ENCODE results near the gene LIX1. TPM values are rescaled to one million over a fixed set of nuclear protein-coding genes. Genes with fewer than 3 reads are reported as not detected.

LIX1 gene
- total RNA-seq, 2 donors from 2014 or later: not detected

DNA sequence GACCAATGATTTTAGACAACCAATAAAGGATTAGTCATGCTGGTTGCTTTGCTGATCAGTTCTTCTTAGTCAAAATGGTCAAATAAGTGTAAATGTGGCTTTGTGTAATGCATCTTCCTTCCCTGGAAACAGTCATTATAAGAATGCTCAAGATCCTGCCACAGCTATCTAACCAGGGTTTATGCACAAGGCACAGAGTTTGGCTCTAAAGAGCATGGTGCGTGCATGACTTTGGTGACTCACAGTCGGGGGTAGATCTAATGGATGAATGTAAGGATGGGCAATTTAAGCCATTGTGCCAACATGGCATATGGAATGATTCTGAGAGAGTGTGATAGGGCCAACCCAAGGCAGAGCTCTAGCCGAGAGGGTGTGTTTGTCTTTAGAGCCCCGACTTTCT is 6.5 kb downstream of the LIX1 start:
- ATAC-seq (replicated peaks in 1 of 2) (peak; percentile 96 to 99), DNase-seq (peak; percentile 40 to 45)
- no peaks in the 10 kb centered on the region for H3K9me3 Mint-ChIP-seq
- no peak overlapping the region for H3K27ac Mint-ChIP-seq
- H3K36me3 Mint-ChIP-seq (ENCODE audit: insufficient read depth in 2 of 2): no peaks in the 10 kb centered on the region
- H3K4me3 Mint-ChIP-seq: no peak overlapping the region
- peaks cover 15% of the 10 kb centered on the region for H3K4me1 Mint-ChIP-seq (ENCODE audit: low read depth)
- H3K27me3 Mint-ChIP-seq (ENCODE audit: low read depth): peaks cover 16% of the 10 kb centered on the region

DNA sequence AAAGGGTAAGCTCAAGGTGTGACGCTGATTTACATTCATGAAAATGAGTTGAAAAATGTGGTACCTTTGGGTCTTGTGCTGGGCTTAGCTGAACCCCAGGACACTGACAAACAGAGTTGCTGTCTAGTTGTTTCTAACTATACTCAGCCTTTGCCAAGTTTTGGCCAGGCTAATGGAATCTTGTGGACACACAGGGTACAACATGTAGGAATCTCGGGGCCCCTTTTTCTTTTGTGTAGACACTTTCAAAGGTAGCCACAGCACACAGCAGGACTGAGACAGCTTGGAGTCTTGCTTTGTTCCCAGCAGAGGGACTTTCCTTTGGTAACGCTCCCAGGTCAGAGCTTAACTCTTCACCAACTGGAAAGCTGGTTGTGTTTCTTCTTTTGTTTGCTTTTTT is 7.8 kb downstream of the LIX1 start:
- Mint-ChIP-seq H3K9me3 (no peaks in the 10 kb centered on the region), H3K4me1 (ENCODE audit: low read depth) (peaks cover 15% of the 10 kb centered on the region), H3K36me3 (ENCODE audit: insufficient read depth in 2 of 2) (no peaks in the 10 kb centered on the region), H3K4me3 (no peak overlapping the region), H3K27ac (no peak overlapping the region), H3K27me3 (ENCODE audit: low read depth) (peaks cover 6% of the 10 kb centered on the region)
- ATAC-seq (replicated peaks in 1 of 2) (no peak), DNase-seq (no peak)

DNA sequence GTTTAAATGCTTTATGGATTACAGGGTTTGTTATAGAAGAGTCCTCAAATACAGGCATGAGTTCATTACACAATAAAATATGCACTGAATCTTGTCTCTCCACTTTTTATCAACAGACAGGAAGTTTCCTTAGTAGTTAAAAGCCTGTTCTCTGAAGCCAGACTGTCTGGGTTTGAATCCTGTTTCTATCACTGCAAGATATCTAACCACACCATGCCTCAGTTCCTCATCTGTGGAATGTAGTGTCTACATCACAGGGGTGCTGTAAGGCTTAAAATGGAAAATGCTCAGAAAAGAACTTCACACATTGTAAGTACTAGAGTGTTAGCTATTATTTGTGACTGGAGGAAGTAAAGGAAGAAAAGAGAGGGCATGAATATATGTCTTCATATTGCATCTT is 9.3 kb downstream of the LIX1 start:
- Mint-ChIP-seq H3K4me1 (ENCODE audit: low read depth) (peaks cover 15% of the 10 kb centered on the region), H3K27ac (no peak overlapping the region), H3K27me3 (ENCODE audit: low read depth) (peaks cover 15% of the 10 kb centered on the region), H3K4me3 (no peak overlapping the region), H3K9me3 (no peaks in the 10 kb centered on the region), H3K36me3 (ENCODE audit: insufficient read depth in 2 of 2) (no peaks in the 10 kb centered on the region)
- DNase-seq: no peak
- ATAC-seq (replicated peaks in 1 of 2): no peak

DNA sequence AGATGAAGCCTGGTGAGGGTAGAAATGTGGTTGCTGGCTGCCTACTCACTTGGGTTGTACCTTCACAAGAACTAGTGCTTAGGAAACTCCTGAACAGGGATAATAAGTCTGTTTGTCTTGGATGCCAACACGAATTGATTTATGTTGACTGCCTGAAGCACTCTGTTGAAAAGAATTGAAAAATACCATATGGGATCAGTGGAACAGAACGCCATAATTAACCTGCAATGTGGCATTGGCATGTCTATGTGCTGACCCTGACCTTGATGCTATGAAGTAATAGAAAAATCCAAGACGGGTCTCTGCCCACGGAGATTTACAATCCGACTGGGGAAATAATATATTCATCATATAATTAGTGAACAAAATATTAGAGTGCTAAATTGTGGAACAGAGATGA is 10.5 kb downstream of the LIX1 start:
- H3K4me1 Mint-ChIP-seq (ENCODE audit: low read depth): peaks cover 15% of the 10 kb centered on the region
- peaks cover 19% of the 10 kb centered on the region for H3K27me3 Mint-ChIP-seq (ENCODE audit: low read depth)
- H3K9me3 Mint-ChIP-seq: no peaks in the 10 kb centered on the region
- H3K4me3 Mint-ChIP-seq: no peak overlapping the region
- H3K27ac Mint-ChIP-seq: no peak overlapping the region
- no peaks in the 10 kb centered on the region for H3K36me3 Mint-ChIP-seq (ENCODE audit: insufficient read depth in 2 of 2)
- no peak for ATAC-seq (replicated peaks in 1 of 2)
- no peak for DNase-seq

DNA sequence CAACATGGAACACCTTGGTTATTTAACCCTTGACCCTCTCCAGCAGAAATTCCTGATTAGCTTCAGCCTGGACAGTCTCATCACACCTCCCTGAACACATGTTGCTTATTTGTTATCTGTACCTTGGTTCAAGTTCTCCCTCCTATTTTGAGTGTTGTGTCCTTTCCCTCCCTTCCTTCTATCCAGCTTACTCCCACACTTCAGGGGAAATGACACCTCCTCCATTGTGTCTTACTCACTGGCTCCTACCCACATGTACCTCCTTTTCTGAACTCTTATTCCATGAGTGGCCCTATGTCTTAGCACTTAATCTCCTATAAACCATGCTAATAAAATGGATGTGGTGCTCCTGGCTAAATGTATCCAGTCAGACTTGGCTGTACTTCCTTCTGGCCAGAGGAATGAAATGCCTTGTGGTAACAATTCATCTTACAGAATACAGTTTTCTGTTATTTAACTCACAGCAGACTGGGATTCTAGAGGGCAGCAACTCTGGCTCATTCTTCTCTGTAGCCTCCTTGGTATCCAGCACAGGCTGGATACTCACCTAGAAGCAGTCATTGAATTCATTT is 11.2 kb downstream of the LIX1 start:
- Mint-ChIP-seq H3K4me3 (no peak overlapping the region), H3K9me3 (no peaks in the 10 kb centered on the region), H3K36me3 (ENCODE audit: insufficient read depth in 2 of 2) (no peaks in the 10 kb centered on the region), H3K27me3 (ENCODE audit: low read depth) (peaks cover 19% of the 10 kb centered on the region), H3K27ac (no peak overlapping the region), H3K4me1 (ENCODE audit: low read depth) (peaks cover 15% of the 10 kb centered on the region)
- DNase-seq (no peak), ATAC-seq (replicated peaks in 1 of 2) (no peak)

DNA sequence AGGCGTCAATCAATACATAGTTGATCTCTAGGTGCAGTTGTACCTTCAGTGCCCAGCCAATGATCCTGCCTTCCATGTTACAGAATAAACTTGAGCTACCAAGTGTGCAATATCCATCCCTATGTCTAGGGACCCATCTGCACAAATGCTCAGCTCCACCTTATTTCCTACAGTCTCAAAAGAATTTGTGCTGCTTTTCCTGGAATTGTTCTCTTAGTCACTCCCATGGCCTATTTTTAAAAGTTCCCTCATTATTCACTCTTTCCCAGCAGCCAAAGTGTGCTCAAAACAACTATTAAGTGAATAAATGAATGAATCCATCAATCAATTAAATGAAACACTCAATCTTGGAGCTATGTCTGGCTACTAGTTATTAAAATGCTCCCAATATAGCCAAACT is 14.7 kb downstream of the LIX1 start:
- Mint-ChIP-seq H3K27ac (no peak overlapping the region), H3K4me3 (no peak overlapping the region), H3K36me3 (ENCODE audit: insufficient read depth in 2 of 2) (no peaks in the 10 kb centered on the region), H3K27me3 (ENCODE audit: low read depth) (peaks cover 19% of the 10 kb centered on the region), H3K4me1 (ENCODE audit: low read depth) (no peaks in the 10 kb centered on the region), H3K9me3 (no peaks in the 10 kb centered on the region)
- DNase-seq (no peak), ATAC-seq (replicated peaks in 1 of 2) (no peak)

DNA sequence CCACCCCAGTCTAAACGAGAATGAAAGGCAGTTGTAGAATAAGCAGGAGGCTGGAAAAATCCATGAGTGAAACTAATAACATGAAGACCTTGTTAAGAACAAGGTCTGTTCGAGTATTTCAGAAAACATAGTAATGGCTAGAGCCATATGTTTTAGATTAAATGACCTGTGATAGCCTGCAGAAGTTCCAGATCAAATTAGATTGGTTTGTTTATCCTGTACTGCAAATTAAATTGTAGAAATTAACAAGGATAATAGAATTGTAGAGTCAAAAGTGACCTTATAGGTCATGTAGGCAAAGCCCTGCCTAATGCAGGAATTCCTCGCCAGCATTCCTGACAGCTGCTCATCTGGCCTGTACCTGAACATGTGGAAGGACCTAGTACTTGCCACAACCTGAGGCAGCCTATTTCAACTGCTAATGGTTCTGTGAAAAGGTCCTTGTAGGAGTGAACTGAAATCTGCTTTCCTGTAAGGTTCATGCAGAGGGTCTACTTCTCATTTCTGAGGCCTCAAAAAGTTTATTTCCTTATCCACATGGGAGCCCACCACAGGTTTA is 17.2 kb downstream of the LIX1 start:
- Mint-ChIP-seq H3K27ac (no peak overlapping the region), H3K9me3 (no peaks in the 10 kb centered on the region), H3K4me3 (no peak overlapping the region), H3K4me1 (ENCODE audit: low read depth) (no peaks in the 10 kb centered on the region), H3K27me3 (ENCODE audit: low read depth) (peaks cover 19% of the 10 kb centered on the region), H3K36me3 (ENCODE audit: insufficient read depth in 2 of 2) (no peaks in the 10 kb centered on the region)
- DNase-seq (no peak), ATAC-seq (replicated peaks in 1 of 2) (no peak)

DNA sequence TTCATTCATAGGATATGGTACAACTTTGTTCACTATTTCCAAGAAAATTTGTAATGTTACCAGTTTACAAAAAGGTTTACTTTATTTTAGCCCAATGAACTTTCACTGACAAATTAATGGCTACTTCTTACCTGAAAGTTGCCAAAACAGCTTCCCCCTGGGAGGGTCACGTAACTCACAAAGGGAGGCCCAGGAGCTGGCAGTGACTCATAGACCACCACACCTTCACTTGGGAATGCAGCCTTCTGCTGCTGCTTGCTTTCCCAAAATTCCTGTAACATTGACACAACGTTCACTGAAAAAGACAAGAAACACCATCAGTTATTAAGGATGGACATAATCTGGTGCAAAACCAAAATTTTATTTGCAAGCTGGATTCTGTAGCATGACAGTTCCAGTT is 18.1 kb downstream of the LIX1 start:
- H3K27me3 Mint-ChIP-seq (ENCODE audit: low read depth): peaks cover 17% of the 10 kb centered on the region
- DNase-seq (no peak), ATAC-seq (replicated peaks in 1 of 2) (no peak)
- no peaks in the 10 kb centered on the region for H3K9me3 Mint-ChIP-seq
- no peaks in the 10 kb centered on the region for H3K4me1 Mint-ChIP-seq (ENCODE audit: low read depth)
- no peak overlapping the region for H3K27ac Mint-ChIP-seq
- H3K4me3 Mint-ChIP-seq: no peak overlapping the region
- no peaks in the 10 kb centered on the region for H3K36me3 Mint-ChIP-seq (ENCODE audit: insufficient read depth in 2 of 2)

DNA sequence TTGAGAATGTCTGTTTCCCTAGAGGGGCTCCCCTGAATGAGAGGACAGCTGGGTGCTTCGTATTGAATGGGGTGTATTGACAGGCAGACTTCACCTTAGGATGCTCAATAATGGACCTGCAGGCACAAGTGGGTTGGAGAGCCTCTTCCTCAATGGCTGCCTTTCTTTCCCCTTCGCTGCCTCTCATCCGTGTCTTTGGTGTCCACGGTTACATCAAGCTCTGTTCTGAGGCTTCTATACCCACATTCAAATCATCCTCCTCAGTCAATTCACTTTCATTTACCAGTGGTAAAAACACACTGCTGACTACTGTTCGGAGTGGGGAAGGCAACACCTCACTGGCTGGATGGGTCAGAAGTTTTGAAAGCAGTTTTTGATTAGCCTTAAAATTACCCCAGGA is 20.6 kb downstream of the LIX1 start:
- ATAC-seq (replicated peaks in 1 of 2) (no peak), DNase-seq (no peak)
- Mint-ChIP-seq H3K27me3 (ENCODE audit: low read depth) (no peaks in the 10 kb centered on the region), H3K4me3 (no peak overlapping the region), H3K9me3 (no peaks in the 10 kb centered on the region), H3K4me1 (ENCODE audit: low read depth) (no peaks in the 10 kb centered on the region), H3K36me3 (ENCODE audit: insufficient read depth in 2 of 2) (no peaks in the 10 kb centered on the region), H3K27ac (no peak overlapping the region)

DNA sequence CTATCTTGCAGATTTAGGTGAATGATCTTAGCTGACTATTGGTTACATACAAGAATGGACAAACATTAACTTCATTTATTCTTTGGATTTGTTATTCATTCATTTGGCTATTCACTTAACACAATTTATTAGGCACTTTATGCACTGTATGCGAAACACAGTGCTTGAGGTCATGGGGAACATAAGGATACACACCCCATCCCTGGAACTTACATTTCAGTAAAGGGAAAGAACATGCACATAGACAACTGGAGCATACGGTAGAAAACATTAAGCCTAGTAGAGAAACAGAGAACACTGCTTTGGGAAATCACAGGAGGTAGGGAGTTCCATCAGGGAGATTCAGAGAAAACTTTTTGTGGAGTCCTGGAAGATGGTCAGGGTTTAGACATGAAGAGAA is 22.2 kb downstream of the LIX1 start:
- Mint-ChIP-seq H3K27ac (no peak overlapping the region), H3K36me3 (ENCODE audit: insufficient read depth in 2 of 2) (no peaks in the 10 kb centered on the region), H3K4me3 (no peak overlapping the region), H3K9me3 (no peaks in the 10 kb centered on the region), H3K27me3 (ENCODE audit: low read depth) (no peaks in the 10 kb centered on the region), H3K4me1 (ENCODE audit: low read depth) (no peaks in the 10 kb centered on the region)
- no peak for ATAC-seq (replicated peaks in 1 of 2)
- DNase-seq: no peak

DNA sequence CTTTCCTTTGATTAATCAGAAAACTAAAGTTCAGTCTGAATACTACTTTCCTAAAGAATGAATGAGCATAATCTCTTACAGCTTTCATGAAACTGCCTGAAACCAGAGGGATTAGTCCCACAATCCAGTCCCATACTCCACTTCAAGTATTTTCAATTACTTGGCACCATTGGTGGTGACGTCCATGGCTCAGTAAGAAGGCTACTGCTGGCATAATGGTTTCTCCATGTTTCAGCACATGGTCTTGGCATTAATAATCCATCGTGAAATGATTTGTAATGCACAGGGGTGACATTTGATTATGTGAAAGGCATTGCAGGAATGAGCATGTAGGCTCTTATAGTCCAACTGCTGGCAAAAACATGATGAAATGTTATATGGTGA is 23.4 kb downstream of the LIX1 start:
- DNase-seq (no peak), ATAC-seq (replicated peaks in 1 of 2) (no peak)
- Mint-ChIP-seq H3K9me3 (no peaks in the 10 kb centered on the region), H3K27me3 (ENCODE audit: low read depth) (no peaks in the 10 kb centered on the region), H3K4me1 (ENCODE audit: low read depth) (no peaks in the 10 kb centered on the region), H3K36me3 (ENCODE audit: insufficient read depth in 2 of 2) (no peaks in the 10 kb centered on the region), H3K27ac (no peak overlapping the region), H3K4me3 (no peak overlapping the region)

DNA sequence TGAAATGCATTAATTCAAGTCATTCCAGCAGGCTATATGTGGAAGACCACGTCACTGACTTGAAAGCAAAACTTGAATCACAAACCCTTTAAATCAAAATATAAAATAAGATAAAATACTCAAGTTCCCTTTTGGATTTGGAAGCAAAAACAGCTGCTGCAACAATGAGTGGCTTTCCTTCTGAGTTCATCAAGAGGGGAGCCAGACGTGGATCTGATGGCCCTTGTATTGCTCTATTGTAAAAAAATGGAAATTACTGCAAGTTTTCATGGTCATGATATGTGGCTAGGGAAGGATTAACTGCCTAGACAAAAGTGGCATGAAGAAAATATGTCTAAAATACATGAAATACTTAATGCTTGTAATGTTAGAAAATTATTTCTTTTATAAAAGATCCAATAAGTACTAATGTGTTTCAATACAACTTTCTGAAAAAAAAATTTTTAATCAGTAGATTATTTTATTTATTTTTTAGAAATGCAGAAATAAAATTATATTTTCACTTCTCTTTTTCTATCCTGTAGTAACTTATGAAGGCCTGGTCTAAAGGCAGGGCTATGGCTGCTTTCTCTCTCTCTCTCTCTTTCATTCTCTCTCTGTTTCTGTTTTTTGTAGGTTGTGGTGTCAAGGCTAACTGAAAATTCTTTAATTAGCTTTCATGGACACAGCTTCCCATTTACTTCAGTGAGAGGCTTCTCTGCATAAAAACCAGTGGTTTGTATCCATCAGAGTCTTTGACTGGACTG is 24.0 kb downstream of the LIX1 start:
- ATAC-seq (replicated peaks in 1 of 2): no peak

DNA sequence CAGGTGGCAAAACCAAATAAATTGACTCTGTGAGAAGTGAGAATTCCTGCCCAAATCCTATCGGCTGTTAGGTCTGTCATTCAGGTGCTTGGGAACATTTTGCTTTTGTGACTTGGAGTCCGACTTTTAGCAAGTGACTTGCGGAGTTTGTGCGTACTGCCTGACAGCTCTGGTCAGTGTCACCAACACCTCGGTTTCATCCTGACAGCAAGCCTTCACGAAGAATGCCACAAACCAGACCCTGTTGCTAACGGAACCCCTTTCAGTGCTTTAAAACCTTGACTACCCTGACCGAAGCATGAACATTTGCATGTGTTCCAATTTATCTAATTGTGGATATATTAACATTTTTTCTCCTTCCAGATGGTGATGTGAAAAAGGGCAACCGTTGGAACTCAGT is 26.5 kb downstream of the LIX1 start:
- H3K9me3 Mint-ChIP-seq: no peaks in the 10 kb centered on the region
- no peaks in the 10 kb centered on the region for H3K36me3 Mint-ChIP-seq (ENCODE audit: insufficient read depth in 2 of 2)
- ATAC-seq (replicated peaks in 1 of 2) (no peak), DNase-seq (no peak)
- H3K4me1 Mint-ChIP-seq (ENCODE audit: low read depth): peaks cover 5% of the 10 kb centered on the region
- H3K4me3 Mint-ChIP-seq: no peak overlapping the region
- no peak overlapping the region for H3K27ac Mint-ChIP-seq
- H3K27me3 Mint-ChIP-seq (ENCODE audit: low read depth): no peaks in the 10 kb centered on the region

More for the DNA sequence above, 24.0 kb downstream of the LIX1 start:
- H3K27me3 Mint-ChIP-seq (ENCODE audit: low read depth): no peaks in the 10 kb centered on the region
- H3K4me1 Mint-ChIP-seq (ENCODE audit: low read depth): no peaks in the 10 kb centered on the region
- H3K27ac Mint-ChIP-seq: no peak overlapping the region
- no peaks in the 10 kb centered on the region for H3K36me3 Mint-ChIP-seq (ENCODE audit: insufficient read depth in 2 of 2)
- DNase-seq: no peak
- no peak overlapping the region for H3K4me3 Mint-ChIP-seq
- no peaks in the 10 kb centered on the region for H3K9me3 Mint-ChIP-seq

DNA sequence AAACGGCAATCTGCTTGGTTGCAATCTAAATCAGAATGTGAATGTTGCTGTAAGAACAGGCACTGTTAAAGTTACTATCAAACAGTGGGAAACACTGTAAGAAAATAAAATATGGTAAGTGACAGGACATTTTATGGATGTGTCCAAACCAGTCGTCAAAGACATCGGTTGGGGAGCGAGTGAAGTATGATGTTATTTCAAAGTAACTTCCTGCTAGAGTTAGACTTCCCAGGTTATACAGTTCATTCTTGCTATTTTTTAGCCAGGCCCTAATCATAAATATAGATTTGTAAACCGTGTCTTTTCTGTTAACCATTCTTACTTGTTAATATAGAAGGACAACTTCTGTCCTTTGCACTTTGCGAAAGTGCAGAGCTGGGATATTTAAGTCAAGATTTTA is 30.2 kb downstream of the LIX1 start:
- no peak overlapping the region for H3K27ac Mint-ChIP-seq
- H3K36me3 Mint-ChIP-seq (ENCODE audit: insufficient read depth in 2 of 2): no peaks in the 10 kb centered on the region
- no peaks in the 10 kb centered on the region for H3K9me3 Mint-ChIP-seq
- H3K4me3 Mint-ChIP-seq: no peak overlapping the region
- peaks cover 5% of the 10 kb centered on the region for H3K4me1 Mint-ChIP-seq (ENCODE audit: low read depth)
- ATAC-seq (replicated peaks in 1 of 2) (no peak), DNase-seq (no peak)
- H3K27me3 Mint-ChIP-seq (ENCODE audit: low read depth): no peaks in the 10 kb centered on the region
